SJCRH30 (cell line): ENCODE data around the gene LRRC32. TPM values are rescaled to one million over a fixed set of nuclear protein-coding genes. Genes with fewer than 3 reads are reported as not detected.

Experiments
- DNase-seq, 2 experiments: peaks; one replicate each; pipeline ENCODE4 v3.0.0-alpha.2; 2015 to 2020
- H3K27ac ChIP-seq: fragments of 250-450 bp; sonication (Bioruptor Pico); 2 replicates; pipeline ENCODE4 v1.5.1; 2020; ENCODE audit warnings: mild to moderate bottlenecking, moderate library complexity
- H3K27me3 ChIP-seq: fragments of 250-450 bp; sonication (Bioruptor Pico); 2 replicates; pipeline ENCODE4 v1.5.1; 2020; ENCODE audit warnings: mild to moderate bottlenecking, moderate library complexity
- H3K36me3 ChIP-seq: fragments of 250-450 bp; sonication (Bioruptor Pico); 2 replicates; pipeline ENCODE4 v1.5.1; 2020; ENCODE audit warnings: mild to moderate bottlenecking, moderate library complexity
- H3K4me1 ChIP-seq: fragments of 250-450 bp; sonication (Bioruptor Pico); 2 replicates; pipeline ENCODE4 v1.5.1; 2020; ENCODE audit warnings: mild to moderate bottlenecking, moderate library complexity
- H3K4me3 ChIP-seq: fragments of 250-450 bp; sonication (Bioruptor Pico); 2 replicates; pipeline ENCODE4 v1.5.1; 2020; ENCODE audit warnings: mild to moderate bottlenecking, moderate library complexity
- H3K9me3 ChIP-seq: fragments of 250-450 bp; sonication (Bioruptor Pico); replicated peaks from 2 replicates; pipeline ENCODE4 v1.5.1; 2020; ENCODE audit warnings: mild to moderate bottlenecking, moderate library complexity
- total RNA-seq: library from RNA; depleted of rRNA; stranded (reverse); fragments of >200 nt; shearing (Covaris generic); gene quantifications from 2 replicates; pipeline ENCODE4 v1.2.3, GENCODE V29; 2014

Gene LRRC32
- total RNA-seq, 1 experiment from 2014 or later: 0.30 TPM

DNA sequence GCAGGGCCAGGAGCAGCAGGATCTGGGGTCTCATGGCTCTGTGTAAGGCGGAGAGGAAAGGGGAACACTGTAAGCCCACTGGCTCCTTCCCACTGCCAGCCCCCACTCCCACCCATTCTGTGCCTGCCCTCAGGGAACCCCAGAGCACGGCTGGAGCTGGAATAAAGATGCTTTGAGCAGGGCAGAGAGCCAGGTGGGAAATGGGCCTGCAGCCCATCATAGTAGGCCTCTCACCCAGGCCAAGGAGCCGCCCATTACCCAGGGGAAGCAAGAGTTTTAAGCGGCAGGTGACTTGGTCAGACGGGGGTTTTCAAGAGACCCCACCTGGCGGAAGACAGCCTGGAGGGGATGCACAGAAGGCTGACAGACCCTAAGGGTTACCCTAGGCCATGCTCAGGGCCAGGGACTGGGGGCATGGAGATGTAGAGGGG is 4.6 kb downstream of the LRRC32 start:
- H3K27me3 ChIP-seq: no peaks in the 10 kb centered on the region
- DNase-seq: no peak
- no peaks in the 10 kb centered on the region for H3K9me3 ChIP-seq
- H3K4me3 ChIP-seq: no peak overlapping the region
- H3K4me1 ChIP-seq: peaks cover 18% of the 10 kb centered on the region
- no peaks in the 10 kb centered on the region for H3K36me3 ChIP-seq
- no peak overlapping the region for H3K27ac ChIP-seq

- no peaks in the 10 kb centered on the region for H3K27me3 ChIP-seq
- H3K4me1 ChIP-seq: peaks cover 18% of the 10 kb centered on the region
- H3K9me3 ChIP-seq: no peaks in the 10 kb centered on the region
- H3K36me3 ChIP-seq: no peaks in the 10 kb centered on the region
- DNase-seq: no peak
- peak overlapping the region; percentile 11; the same call in 1 of the 2 replicates for H3K27ac ChIP-seq
- no peak overlapping the region for H3K4me3 ChIP-seq
These were observed 5.4 kb downstream of the LRRC32 start for GRCh38 chr11:76665172-76665571.

- H3K27ac ChIP-seq: peak overlapping the region; percentile 11; the same call in 1 of the 2 replicates
- peak; percentile 51 to 63 for DNase-seq
- no peaks in the 10 kb centered on the region for H3K36me3 ChIP-seq
- H3K9me3 ChIP-seq: no peaks in the 10 kb centered on the region
- H3K27me3 ChIP-seq: no peaks in the 10 kb centered on the region
- no peak overlapping the region for H3K4me3 ChIP-seq
- peaks cover 13% of the 10 kb centered on the region for H3K4me1 ChIP-seq
These were observed 5.9 kb downstream of the LRRC32 start for GRCh38 chr11:76664578-76665061.

DNA sequence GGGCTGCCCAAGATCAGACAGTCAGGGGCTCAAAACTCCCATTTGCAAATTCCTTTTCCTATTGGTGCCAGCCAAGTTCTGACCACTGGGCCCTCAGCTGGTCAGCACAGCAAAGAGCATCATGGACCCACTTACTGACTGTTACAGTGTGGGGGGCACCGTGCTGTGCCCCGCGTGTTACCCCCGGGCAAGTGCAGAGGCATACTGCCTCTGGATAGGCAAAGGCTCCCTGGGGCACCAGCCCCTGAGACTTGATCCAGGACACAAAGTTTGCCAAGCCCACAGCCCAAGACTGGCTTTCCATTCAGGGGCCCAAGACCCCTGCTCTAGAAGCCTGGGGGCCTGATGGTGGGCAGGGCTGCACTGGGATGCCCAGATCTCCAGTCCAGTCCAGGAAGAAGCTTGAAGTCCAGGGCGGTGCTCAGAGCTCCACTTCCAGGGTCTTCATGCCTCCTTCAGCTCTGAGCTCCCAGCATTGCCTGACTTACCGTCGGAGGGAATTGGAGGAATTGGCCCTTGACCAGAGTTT is 6.6 kb downstream of the LRRC32 start:
- Histone ChIP-seq H3K36me3 (no peaks in the 10 kb centered on the region), H3K27me3 (no peaks in the 10 kb centered on the region), H3K9me3 (no peaks in the 10 kb centered on the region), H3K4me1 (peaks cover 11% of the 10 kb centered on the region), H3K27ac (no peak overlapping the region), H3K4me3 (no peak overlapping the region)
- no peak for DNase-seq

- Histone ChIP-seq H3K4me3 (no peak overlapping the region), H3K27ac (no peak overlapping the region), H3K4me1 (peaks cover 11% of the 10 kb centered on the region), H3K27me3 (no peaks in the 10 kb centered on the region), H3K9me3 (no peaks in the 10 kb centered on the region), H3K36me3 (no peaks in the 10 kb centered on the region)
- no peak for DNase-seq
These were observed 7.1 kb downstream of the LRRC32 start for GRCh38 chr11:76663486-76663810.

DNA sequence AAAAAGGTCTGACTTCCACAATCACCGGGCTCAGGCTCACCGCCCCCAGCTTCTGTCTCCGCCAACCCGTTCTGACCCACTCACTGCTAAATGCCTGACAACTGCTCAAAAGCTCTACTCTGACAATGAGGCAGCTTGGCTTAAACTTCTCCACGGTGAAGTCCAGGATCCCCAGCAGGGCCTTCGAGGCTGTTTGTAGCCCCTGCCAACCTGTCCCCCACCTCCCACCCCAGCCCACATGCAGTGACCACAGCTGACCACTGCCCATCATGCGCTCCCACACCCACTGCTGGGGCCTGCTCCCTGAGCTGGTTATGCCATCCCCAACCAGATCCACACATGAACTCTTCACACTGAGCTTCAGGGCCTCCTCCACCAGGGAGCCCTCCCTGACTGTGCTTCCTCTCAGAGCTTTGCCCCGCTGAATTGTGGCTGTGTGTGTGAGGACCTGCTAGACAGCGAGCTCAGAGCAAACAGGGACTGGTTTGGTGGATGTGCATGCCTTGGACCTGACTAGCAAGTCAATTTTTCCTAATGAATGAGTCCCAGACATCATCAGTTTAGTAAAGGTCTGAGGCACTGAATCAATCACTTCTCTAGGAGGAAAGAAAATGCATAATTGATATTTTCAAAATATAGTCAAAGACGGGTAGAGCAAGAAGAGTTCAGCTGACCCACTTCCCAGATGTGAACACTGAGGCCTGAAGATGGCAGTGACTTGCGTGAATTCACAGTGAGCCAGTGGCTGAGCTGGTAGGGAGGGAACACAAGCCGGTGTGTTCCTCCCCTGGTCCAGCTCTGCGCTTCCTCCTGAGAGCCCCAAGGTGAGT is 7.7 kb downstream of the LRRC32 start:
- H3K36me3 ChIP-seq: no peaks in the 10 kb centered on the region
- DNase-seq: no peak
- H3K9me3 ChIP-seq: no peaks in the 10 kb centered on the region
- H3K27me3 ChIP-seq: no peaks in the 10 kb centered on the region
- peaks cover 17% of the 10 kb centered on the region for H3K4me1 ChIP-seq
- no peak overlapping the region for H3K27ac ChIP-seq
- H3K4me3 ChIP-seq: no peak overlapping the region

- no peak for DNase-seq
- H3K27me3 ChIP-seq: no peaks in the 10 kb centered on the region
- H3K36me3 ChIP-seq: no peaks in the 10 kb centered on the region
- H3K9me3 ChIP-seq: no peaks in the 10 kb centered on the region
- H3K27ac ChIP-seq: no peak overlapping the region
- H3K4me3 ChIP-seq: no peak overlapping the region
- peaks cover 18% of the 10 kb centered on the region for H3K4me1 ChIP-seq
These were observed 8.6 kb downstream of the LRRC32 start for GRCh38 chr11:76661834-76662434.

- peaks cover 18% of the 10 kb centered on the region for H3K4me1 ChIP-seq
- no peak overlapping the region for H3K27ac ChIP-seq
- no peak for DNase-seq
- H3K9me3 ChIP-seq: no peaks in the 10 kb centered on the region
- H3K27me3 ChIP-seq: no peaks in the 10 kb centered on the region
- H3K36me3 ChIP-seq: no peaks in the 10 kb centered on the region
- no peak overlapping the region for H3K4me3 ChIP-seq
These were observed 9.2 kb downstream of the LRRC32 start for GRCh38 chr11:76661306-76661751.

DNA sequence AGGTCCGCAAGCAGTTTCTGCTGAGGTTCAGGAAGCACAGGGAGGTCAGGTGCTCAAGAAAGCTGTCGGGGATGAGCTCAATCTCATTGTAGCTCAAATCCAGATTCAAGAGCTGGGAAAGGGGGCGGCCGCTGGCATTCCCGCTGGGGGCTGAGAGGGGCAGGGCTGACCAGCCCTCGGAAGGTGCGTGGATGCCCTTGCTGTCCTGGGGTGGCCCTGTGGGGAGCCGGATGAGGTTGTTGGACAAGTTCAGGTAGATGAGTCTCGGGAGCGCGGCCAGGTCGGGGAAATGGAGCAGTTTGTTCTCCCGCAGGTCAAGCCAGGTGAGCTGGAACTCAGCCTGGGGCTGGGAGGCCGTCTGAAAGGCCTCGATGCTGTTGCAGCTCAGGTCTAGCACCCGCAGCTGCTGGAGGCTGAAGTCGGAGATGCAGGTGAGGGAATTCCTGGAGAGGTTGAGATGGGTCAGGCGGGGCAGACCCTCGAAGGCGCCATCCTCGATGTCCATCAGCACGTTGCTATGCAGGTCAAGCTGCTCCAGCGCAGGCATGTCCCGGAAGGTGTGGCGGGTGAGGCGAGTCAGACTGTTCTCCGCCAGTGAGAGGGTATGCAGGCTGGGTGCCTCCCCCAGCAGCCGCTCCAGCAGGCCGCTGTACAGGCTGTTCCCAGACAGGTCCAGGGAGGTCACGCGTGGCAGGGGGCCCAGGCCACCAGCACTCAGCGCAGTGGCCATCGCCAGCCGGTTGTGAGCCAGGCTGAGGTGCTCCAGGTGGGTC is 9.8 kb downstream of the LRRC32 start:
- Histone ChIP-seq H3K27ac (no peak overlapping the region), H3K9me3 (no peaks in the 10 kb centered on the region), H3K27me3 (no peaks in the 10 kb centered on the region), H3K4me3 (no peak overlapping the region), H3K36me3 (no peaks in the 10 kb centered on the region), H3K4me1 (peaks cover 18% of the 10 kb centered on the region)
- no peak for DNase-seq

GRCh38 chr11:76659672-76660532 is 10.6 kb downstream of the LRRC32 start:
- H3K4me1 ChIP-seq: peaks cover 16% of the 10 kb centered on the region
- H3K9me3 ChIP-seq: no peaks in the 10 kb centered on the region
- H3K27me3 ChIP-seq: no peaks in the 10 kb centered on the region
- no peak for DNase-seq
- H3K36me3 ChIP-seq: no peaks in the 10 kb centered on the region
- no peak overlapping the region for H3K4me3 ChIP-seq
- H3K27ac ChIP-seq: no peak overlapping the region

DNA sequence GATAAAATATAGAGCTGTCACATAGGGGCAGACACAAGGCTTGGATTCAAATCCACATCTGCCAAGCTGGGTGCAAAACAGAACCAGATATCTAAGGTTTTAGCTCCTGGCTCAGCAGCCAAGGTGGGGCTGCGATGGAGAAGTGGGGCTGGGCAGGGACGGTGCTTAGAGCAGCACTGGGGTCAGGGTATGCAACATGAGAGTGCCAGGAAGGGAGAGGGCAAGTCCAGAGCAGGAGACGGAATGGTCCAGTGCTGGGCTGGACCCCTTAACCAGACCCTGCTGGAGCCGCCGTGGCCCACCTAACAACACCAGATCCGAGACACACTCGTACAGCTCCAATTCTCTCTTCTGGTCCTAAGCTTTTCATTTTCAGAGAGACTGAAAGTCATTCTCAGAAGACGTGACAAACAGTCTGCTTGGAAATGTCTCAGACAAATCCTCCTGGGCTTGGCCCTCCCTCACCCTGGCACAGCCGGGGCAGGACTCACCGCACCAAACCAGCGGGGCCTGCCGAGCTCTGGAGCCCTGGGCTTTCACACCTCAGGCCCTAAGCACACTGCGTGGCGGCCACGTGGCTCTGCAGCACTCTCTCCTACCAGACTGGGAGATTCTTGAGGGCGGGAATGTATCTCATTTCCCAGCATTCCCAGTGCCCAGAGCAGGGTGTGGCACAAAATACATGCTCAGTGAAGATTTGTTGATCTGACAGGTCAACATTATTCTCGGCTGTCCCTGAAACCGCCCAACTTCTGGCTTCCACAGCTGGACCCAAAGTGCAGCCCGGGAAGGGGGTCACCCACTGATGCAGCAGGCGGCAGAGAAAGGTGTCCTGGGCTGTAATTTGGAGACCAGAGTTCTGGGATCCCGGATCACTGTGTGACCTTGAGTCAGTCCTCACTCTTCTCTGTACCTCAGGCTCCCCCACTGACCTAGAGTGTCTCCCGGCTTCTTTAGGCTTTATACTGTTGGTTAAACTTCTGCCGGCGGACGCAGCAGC is 11.6 kb downstream of the LRRC32 start:
- H3K27me3 ChIP-seq: no peaks in the 10 kb centered on the region
- no peak overlapping the region for H3K4me3 ChIP-seq
- H3K9me3 ChIP-seq: no peaks in the 10 kb centered on the region
- peaks cover 7% of the 10 kb centered on the region for H3K4me1 ChIP-seq
- no peak for DNase-seq
- H3K36me3 ChIP-seq: no peaks in the 10 kb centered on the region
- no peak overlapping the region for H3K27ac ChIP-seq

DNA sequence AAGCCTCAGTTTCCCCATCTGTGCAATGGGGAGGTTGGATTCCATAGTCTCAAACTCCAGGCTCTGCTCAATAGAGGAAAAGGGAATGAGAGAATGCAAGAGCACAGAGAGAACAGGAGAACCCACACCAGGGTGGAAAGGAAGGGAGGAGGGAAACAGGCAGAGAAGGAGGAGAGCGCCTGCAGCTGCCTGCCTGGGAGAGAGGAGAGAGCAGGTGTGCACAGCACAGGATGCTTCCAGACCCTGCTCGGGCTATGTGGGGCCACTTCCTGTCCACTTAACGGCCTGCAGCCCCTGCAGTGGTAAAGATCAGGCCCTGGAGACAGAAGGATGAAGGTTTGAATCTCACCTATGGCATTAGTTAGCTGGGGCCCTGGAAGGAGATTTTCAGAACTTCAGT is 12.3 kb downstream of the LRRC32 start:
- no peaks in the 10 kb centered on the region for H3K36me3 ChIP-seq
- peak; percentile 51 to 55 for DNase-seq
- H3K9me3 ChIP-seq: no peaks in the 10 kb centered on the region
- peaks cover 7% of the 10 kb centered on the region for H3K4me1 ChIP-seq
- no peak overlapping the region for H3K4me3 ChIP-seq
- no peaks in the 10 kb centered on the region for H3K27me3 ChIP-seq
- H3K27ac ChIP-seq: no peak overlapping the region
